GM23248 (cell line): ENCODE results near the gene TARBP2. TPM values are rescaled to one million over a fixed set of nuclear protein-coding genes. Genes with fewer than 3 reads are reported as not detected.
A peak's percentile ranks its signal among the peaks of the same experiment; 100 is the strongest.

ENCODE experiments used
- DNase-seq: peaks from one replicate; pipeline ENCODE4 v3.0.0-alpha.2; 2015
- H2AFZ ChIP-seq: fragments of 200-600 bp; sonication (generic); 2 replicates; pipeline ENCODE4 v1.6.1; 2016; ENCODE audit warnings: antibody characterized with exemption
- H3F3A ChIP-seq: fragments of 200-600 bp; sonication (generic); 2 replicates; pipeline ENCODE4 v1.6.1; 2016; ENCODE audit warnings: mild to moderate bottlenecking, antibody characterized with exemption, mixed run types; ENCODE audit not compliant: insufficient read depth
- H3K27ac ChIP-seq: fragments of 200-600 bp; sonication (generic); 2 replicates; pipeline ENCODE4 v1.5.1; 2016; ENCODE audit warnings: mild to moderate bottlenecking
- H3K27me3 ChIP-seq: fragments of 200-600 bp; sonication (generic); replicated peaks from 2 replicates; pipeline ENCODE4 v1.6.1; 2016; ENCODE audit warnings: mild to moderate bottlenecking; ENCODE audit not compliant: insufficient read depth
- H3K36me3 ChIP-seq: fragments of 200-600 bp; sonication (generic); 2 replicates; pipeline ENCODE4 v1.6.1; 2016; ENCODE audit warnings: low read depth, mild to moderate bottlenecking
- H3K4me1 ChIP-seq: fragments of 200-600 bp; sonication (generic); 2 replicates; pipeline ENCODE4 v1.6.1; 2016; ENCODE audit warnings: mild to moderate bottlenecking; ENCODE audit not compliant: insufficient read depth
- H3K4me2 ChIP-seq: fragments of 200-600 bp; sonication (generic); one replicate; pipeline ENCODE4 v1.6.1; 2016; ENCODE audit warnings: mild to moderate bottlenecking; ENCODE audit not compliant: unreplicated experiment
- H3K4me3 ChIP-seq: fragments of 200-600 bp; sonication (generic); 2 replicates; pipeline ENCODE4 v1.5.1; 2016; ENCODE audit warnings: mild to moderate bottlenecking
- H3K79me2 ChIP-seq: fragments of 200-600 bp; sonication (generic); 2 replicates; pipeline ENCODE4 v1.6.1; 2016; ENCODE audit warnings: mild to moderate bottlenecking; ENCODE audit not compliant: insufficient read depth
- H3K9ac ChIP-seq: fragments of 200-600 bp; sonication (generic); 2 replicates; pipeline ENCODE4 v1.6.1; 2016; ENCODE audit warnings: mild to moderate bottlenecking
- H3K9me2 ChIP-seq: fragments of 200-600 bp; sonication (generic); 2 replicates; pipeline ENCODE4 v1.6.1; 2016; ENCODE audit warnings: mixed run types, mild to moderate bottlenecking, moderate library complexity; ENCODE audit not compliant: insufficient read depth
- H3K9me3 ChIP-seq: fragments of 200-600 bp; sonication (generic); one replicate; pipeline ENCODE4 v1.6.1; 2017; ENCODE audit warnings: low read depth
- H4K20me1 ChIP-seq: fragments of 200-600 bp; sonication (generic); 2 replicates; pipeline ENCODE4 v1.6.0; 2016; ENCODE audit not compliant: insufficient read depth
- EZH2 ChIP-seq: fragments of 200-600 bp; sonication (generic); IDR thresholded peaks from 2 replicates; pipeline ENCODE4 v1.6.1; 2018; ENCODE audit warnings: antibody characterized with exemption, mild to moderate bottlenecking; ENCODE audit not compliant: insufficient read depth, poor library complexity, severe bottlenecking
- EZH2phosphoT487 ChIP-seq: fragments of 200-600 bp; sonication (generic); IDR thresholded peaks from 2 replicates; pipeline ENCODE4 v1.6.1; 2018; ENCODE audit warnings: antibody characterized with exemption, moderate library complexity, mild to moderate bottlenecking, low read depth; ENCODE audit not compliant: insufficient read depth
- WGBS, 2 experiments: methylation state at CpG; one replicate each; pipeline ENCODE4 v1.1.6; 2015 to 2017; ENCODE audit warnings: low lambda C conversion rate in 2 of 2, low coverage in 1 of 2; ENCODE audit errors: missing lambda C conversion rate in 2 of 2; 5-methylcytosine and 5-hydroxymethylcytosine counted together
- in situ Hi-C: fragments of 300-500 bp; cut with MboI; formaldehyde crosslinking; loops from 2 replicates; pipeline ENCODE4 v1.15.0; 2020
- polyA plus RNA-seq: library from polyadenylated mRNA; unstranded; fragments of >200 nt; fragmentation: Nextera tagmentation; extraction: Ambion mirVana; gene quantifications from 2 replicates; pipeline ENCODE4 v1.2.1, GENCODE V29; 2016
- small RNA-seq: library from RNA; depleted of rRNA; stranded (forward); fragments of <200 nt; gene quantifications from one replicate; pipeline ENCODE3, GENCODE V24; 2014; ENCODE audit warnings: low read depth, low replicate concordance
- total RNA-seq: library from RNA; depleted of rRNA; stranded (reverse); fragments of >200 nt; shearing (Covaris generic); gene quantifications from 2 replicates; pipeline ENCODE4 v1.2.3, GENCODE V29; 2014; rRNA removed

Gene TARBP2
- total and polyA plus RNA-seq, 2 experiments from 2014 or later: 36.0 to 40.1 TPM

DNA sequence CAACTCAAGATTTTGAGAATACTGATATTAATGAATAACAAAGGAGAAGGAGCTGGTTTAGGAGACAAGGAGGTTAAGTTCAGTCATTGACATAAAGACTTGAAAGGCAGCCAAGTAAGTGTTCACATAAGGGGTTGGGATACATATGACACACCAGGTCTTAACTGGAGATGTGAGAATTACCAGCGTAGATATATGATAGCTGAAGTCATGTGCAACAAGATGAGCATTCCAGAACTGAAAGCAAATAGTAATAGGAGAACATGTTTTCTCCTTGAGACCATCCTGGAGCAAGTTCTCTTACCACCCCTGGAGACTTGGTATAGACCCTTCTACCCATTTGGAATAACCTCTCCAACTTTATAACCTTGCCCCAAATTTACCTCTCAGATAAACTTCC is 49.5 kb downstream of the TARBP2 start:
- Histone ChIP-seq H3K4me2 (no peak overlapping the region), H2AFZ (no peak overlapping the region), H3K9me3 (no peaks in the 10 kb centered on the region), H3K4me1 (no peaks in the 10 kb centered on the region), H3K27me3 (no peaks in the 10 kb centered on the region), H4K20me1 (no peaks in the 10 kb centered on the region), H3F3A (no peaks in the 10 kb centered on the region), H3K36me3 (peaks cover 12% of the 10 kb centered on the region; the same call in 1 of the 2 replicates), H3K9me2 (no peaks in the 10 kb centered on the region), H3K9ac (no peak overlapping the region), H3K27ac (no peak overlapping the region), H3K79me2 (0 out of 2 replicates have a peak, but pooled peaks cover 5% of the 10 kb centered on the region), H3K4me3 (no peak overlapping the region)
- 93% methylated on average over 1 of the region's 1 CpG for WGBS, 2 experiments
- in situ Hi-C loops: no loop called here
- DNase-seq: peak; percentile 29
- TF ChIP-seq EZH2 (no peak), EZH2phosphoT487 (no peak)

DNA sequence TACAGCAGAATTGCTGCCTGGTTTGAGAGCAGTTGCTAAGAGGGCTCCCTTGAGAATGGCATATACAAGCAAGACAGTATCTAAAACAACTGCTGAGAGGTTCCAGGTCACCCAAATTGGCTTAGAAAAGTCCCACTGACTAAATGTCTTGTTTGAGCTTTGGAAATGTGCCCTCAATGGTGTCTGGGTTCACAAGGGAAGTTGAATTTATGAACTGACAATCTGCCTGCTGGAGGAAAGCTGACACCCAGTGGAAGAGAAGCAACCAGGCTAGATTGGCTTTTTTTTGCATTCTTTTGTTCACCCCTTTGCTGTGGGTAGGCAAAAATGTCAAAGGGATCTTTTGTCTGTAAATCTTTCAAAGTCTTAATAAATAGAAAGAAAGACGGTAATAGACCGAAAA is 50.8 kb downstream of the TARBP2 start:
- Histone ChIP-seq H3K27me3 (no peaks in the 10 kb centered on the region), H3K27ac (no peak overlapping the region), H3K4me1 (no peaks in the 10 kb centered on the region), H3K36me3 (peaks cover 12% of the 10 kb centered on the region; the same call in 1 of the 2 replicates), H4K20me1 (no peaks in the 10 kb centered on the region), H3K4me2 (no peak overlapping the region), H3K9ac (no peak overlapping the region), H3K9me3 (no peaks in the 10 kb centered on the region), H3K79me2 (0 out of 2 replicates have a peak, but pooled peaks cover 8% of the 10 kb centered on the region), H3F3A (no peaks in the 10 kb centered on the region), H2AFZ (no peak overlapping the region), H3K4me3 (no peak overlapping the region), H3K9me2 (no peaks in the 10 kb centered on the region)
- DNase-seq: no peak
- in situ Hi-C loops: no loop called here
- TF ChIP-seq EZH2: no peak
- WGBS, 2 experiments: 98 to 100% methylated on average over 2 of the region's 2 CpGs

DNA sequence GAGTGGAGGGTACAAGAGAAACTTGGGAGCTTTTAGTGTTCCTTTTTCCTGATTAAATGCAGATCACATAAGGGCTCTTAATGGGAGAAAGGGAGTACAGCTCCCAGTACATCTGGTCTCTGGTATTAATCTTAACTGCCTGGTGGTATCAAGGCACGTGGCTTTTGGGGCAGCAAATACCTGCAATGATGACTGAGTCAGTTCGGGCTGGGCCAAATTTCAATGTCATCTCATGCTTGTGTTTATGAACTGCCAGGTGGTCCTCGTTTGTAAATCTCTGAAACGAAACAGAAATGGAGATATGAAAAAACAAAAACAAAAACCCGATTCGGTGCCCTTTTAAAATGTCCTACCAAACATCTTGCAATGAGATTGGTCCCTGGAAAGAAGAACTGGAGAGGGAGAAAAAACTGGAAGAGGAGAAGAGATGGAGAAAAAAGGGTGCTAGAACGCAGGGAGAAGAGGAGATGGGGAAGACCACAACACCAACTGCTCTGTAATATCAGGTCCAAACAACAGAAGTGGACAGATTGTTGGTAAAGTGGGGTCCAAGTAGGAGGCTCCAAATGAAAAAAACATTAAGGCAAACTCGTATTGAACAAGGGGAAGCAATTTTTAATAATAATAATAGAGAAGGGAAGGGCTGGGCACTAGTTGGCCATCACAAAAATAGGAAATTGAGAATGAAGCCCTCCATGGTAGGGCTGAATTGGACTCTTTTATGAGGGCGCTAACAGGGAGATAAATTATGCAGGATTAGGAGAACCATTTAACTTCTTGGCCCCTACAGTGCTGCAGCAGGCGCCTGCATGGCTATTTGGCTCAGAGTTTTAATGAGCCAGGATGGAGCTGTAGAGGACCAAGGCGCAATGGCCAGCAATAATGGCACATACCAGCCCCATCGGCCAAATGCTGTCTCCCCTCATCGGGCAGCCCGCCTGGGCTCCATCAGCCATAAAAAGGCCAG is 51.6 kb downstream of the TARBP2 start:
- no peak overlapping the region for H3K4me2 ChIP-seq
- no peak overlapping the region for H2AFZ ChIP-seq
- H3K36me3 ChIP-seq: peaks cover 12% of the 10 kb centered on the region; the same call in 1 of the 2 replicates
- WGBS, 2 experiments: 78 to 81% methylated on average over 14 of the region's 14 CpGs
- no peak overlapping the region for H3K4me3 ChIP-seq
- H3K27ac ChIP-seq: no peak overlapping the region
- no peaks in the 10 kb centered on the region for H3K9me3 ChIP-seq
- DNase-seq: no peak
- H3K9ac ChIP-seq: no peak overlapping the region
- no peak for TF ChIP-seq EZH2phosphoT487
- TF ChIP-seq EZH2: no peak
- H4K20me1 ChIP-seq: no peaks in the 10 kb centered on the region
- H3K27me3 ChIP-seq: no peaks in the 10 kb centered on the region
- no peaks in the 10 kb centered on the region for H3K9me2 ChIP-seq
- H3K79me2 ChIP-seq: 0 out of 2 replicates have a peak, but pooled peaks cover 14% of the 10 kb centered on the region
- no peaks in the 10 kb centered on the region for H3K4me1 ChIP-seq
- in situ Hi-C loops: no loop called here
- no peaks in the 10 kb centered on the region for H3F3A ChIP-seq

Small RNA genes within 50 kb of the gene (small RNA-seq; reads per million reads assigned to genes)
- not detected for gene AC023509.3

Other genes starting within 250 kb of the TARBP2 start
- 5.6 and 8.5 TPM in 2 replicates for gene ESPL1, start 233.0 kb upstream of the TARBP2 start, total RNA-seq
- 2.0 and 3.3 TPM in 2 replicates for gene ESPL1, start 233.0 kb upstream of the TARBP2 start, polyA plus RNA-seq
- 380 and 393 TPM in 2 replicates for gene PFDN5, start 205.7 kb upstream of the TARBP2 start, total RNA-seq
- gene PFDN5, start 205.7 kb upstream of the TARBP2 start, polyA plus RNA-seq: 609 and 625 TPM in 2 replicates
- gene MYG1, start 201.6 kb upstream of the TARBP2 start, total RNA-seq: 39.6 and 48.9 TPM in 2 replicates
- 47.8 and 52.4 TPM in 2 replicates for gene MYG1, start 201.6 kb upstream of the TARBP2 start, polyA plus RNA-seq
- 63.4 and 72.0 TPM in 2 replicates for gene AAAS, start 179.7 kb upstream of the TARBP2 start, total RNA-seq
- 46.6 and 49.7 TPM in 2 replicates for gene AAAS, start 179.7 kb upstream of the TARBP2 start, polyA plus RNA-seq
- not detected in 2 replicates for gene SP7, start 164.9 kb upstream of the TARBP2 start, total RNA-seq
- not detected in 2 replicates for gene SP7, start 164.9 kb upstream of the TARBP2 start, polyA plus RNA-seq
- 30.3 and 37.8 TPM in 2 replicates for gene SP1, start 121.1 kb upstream of the TARBP2 start, total RNA-seq
- gene SP1, start 121.1 kb upstream of the TARBP2 start, polyA plus RNA-seq: 3.6 and 3.8 TPM in 2 replicates
- not detected in 2 replicates for gene AMHR2, start 77.4 kb upstream of the TARBP2 start, total RNA-seq
- gene AMHR2, start 77.4 kb upstream of the TARBP2 start, polyA plus RNA-seq: not detected in 2 replicates
- gene PRR13, start 59.5 kb upstream of the TARBP2 start, total RNA-seq: 35.3 and 42.4 TPM in 2 replicates
- 217 and 221 TPM in 2 replicates for gene PRR13, start 59.5 kb upstream of the TARBP2 start, polyA plus RNA-seq
- 143 TPM in 2 replicates for gene PCBP2, start 49.2 kb upstream of the TARBP2 start, total RNA-seq
- 94.3 and 100 TPM in 2 replicates for gene PCBP2, start 49.2 kb upstream of the TARBP2 start, polyA plus RNA-seq
- 36.5 and 37.4 TPM in 2 replicates for gene MAP3K12, start 1.8 kb upstream of the TARBP2 start, total RNA-seq
- gene MAP3K12, start 1.8 kb upstream of the TARBP2 start, polyA plus RNA-seq: 8.7 and 10.4 TPM in 2 replicates
- not detected in 2 replicates for gene NPFF, start 6.2 kb downstream of the TARBP2 start, total RNA-seq
- not detected in 2 replicates for gene NPFF, start 6.2 kb downstream of the TARBP2 start, polyA plus RNA-seq
- 10.5 and 12.8 TPM in 2 replicates for gene ATF7, start 125.1 kb downstream of the TARBP2 start, total RNA-seq
- 21.5 and 24.3 TPM in 2 replicates for gene ATF7, start 125.1 kb downstream of the TARBP2 start, polyA plus RNA-seq
- gene ATP5MC2, start 174.8 kb downstream of the TARBP2 start, total RNA-seq: 191 and 257 TPM in 2 replicates
- 266 TPM in 2 replicates for gene ATP5MC2, start 174.8 kb downstream of the TARBP2 start, polyA plus RNA-seq
- 206 and 243 TPM in 2 replicates for gene CALCOCO1, start 226.2 kb downstream of the TARBP2 start, total RNA-seq
- 149 and 155 TPM in 2 replicates for gene CALCOCO1, start 226.2 kb downstream of the TARBP2 start, polyA plus RNA-seq